ENCODE data around the gene UBXN7.
"Not testable (repeated sequence)": the region's sequence is repeated elsewhere in the genome, so short reads cannot be mapped to it uniquely, and the experiment has no call there.

UBXN7 gene

DNA sequence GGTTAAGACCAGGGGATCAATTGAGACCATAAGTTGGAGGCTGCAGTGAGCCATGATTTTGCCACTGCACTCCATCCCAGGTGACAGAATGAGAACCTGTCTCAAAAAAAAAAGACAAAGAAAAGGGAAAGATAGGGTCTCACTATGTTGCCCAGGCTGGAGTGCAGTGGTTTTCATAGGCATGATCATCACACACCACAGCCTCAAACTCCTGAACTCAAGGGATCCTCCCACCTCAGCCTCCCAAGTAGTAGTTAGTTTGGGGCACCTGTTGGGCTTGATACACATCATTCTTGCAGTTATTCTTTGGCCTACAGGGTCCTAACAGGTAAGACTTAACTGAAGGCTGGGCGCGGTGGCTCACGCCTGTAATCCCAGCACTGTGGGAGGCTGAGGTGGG lies 42.1 kb downstream of the UBXN7 start:
- H3K79me2 ChIP-seq (ENCODE audit: insufficient read depth, low read length), result peaks cover 6% of the 10 kb centered on the region; the same call in 1 of the 2 replicates
- H3K27ac ChIP-seq (ENCODE audit: low read length), result no peak overlapping the region

DNA sequence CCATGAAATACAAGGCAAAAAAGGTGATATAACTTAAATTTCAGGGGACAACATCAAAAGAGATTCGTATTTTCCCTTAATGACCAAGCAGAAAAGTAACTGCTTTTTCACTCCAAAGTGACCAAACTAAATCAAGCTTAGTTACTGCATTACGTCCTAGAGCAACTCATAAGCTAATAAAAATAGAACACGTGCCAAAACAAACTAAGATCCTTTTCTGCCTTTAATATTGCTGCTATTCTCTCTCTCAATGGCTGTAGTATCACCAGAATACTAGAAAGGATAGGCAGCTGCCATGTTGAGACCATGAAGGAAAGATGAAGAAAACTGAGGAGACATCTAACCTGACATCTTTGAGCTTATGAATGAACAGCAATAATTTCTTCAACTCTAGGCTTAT lies 43.3 kb downstream of the UBXN7 start:
- TF ChIP-seq EZH2 (IDR thresholded peaks at IDR 0.05; ENCODE audit: borderline replicate concordance, low read depth, low read length, severe bottlenecking), result no peak
- TF ChIP-seq, protein P1, sequence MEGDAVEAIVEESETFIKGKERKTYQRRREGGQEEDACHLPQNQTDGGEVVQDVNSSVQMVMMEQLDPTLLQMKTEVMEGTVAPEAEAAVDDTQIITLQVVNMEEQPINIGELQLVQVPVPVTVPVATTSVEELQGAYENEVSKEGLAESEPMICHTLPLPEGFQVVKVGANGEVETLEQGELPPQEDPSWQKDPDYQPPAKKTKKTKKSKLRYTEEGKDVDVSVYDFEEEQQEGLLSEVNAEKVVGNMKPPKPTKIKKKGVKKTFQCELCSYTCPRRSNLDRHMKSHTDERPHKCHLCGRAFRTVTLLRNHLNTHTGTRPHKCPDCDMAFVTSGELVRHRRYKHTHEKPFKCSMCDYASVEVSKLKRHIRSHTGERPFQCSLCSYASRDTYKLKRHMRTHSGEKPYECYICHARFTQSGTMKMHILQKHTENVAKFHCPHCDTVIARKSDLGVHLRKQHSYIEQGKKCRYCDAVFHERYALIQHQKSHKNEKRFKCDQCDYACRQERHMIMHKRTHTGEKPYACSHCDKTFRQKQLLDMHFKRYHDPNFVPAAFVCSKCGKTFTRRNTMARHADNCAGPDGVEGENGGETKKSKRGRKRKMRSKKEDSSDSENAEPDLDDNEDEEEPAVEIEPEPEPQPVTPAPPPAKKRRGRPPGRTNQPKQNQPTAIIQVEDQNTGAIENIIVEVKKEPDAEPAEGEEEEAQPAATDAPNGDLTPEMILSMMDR (IDR thresholded peaks at IDR 0.05; ENCODE audit: borderline replicate concordance, extremely low read depth, low read length, poor library complexity, severe bottlenecking), result no peak
- no peaks in the 10 kb centered on the region for H4K20me1 ChIP-seq (ENCODE audit: insufficient read depth, low read length)
- peaks cover 6% of the 10 kb centered on the region; the same call in 1 of the 2 replicates for H3K79me2 ChIP-seq (ENCODE audit: insufficient read depth, low read length)
- H3K27me3 ChIP-seq (ENCODE audit: insufficient read depth, low read length, poor library complexity), result no peaks in the 10 kb centered on the region
- peaks cover 10% of the 10 kb centered on the region for H3K9me3 ChIP-seq (ENCODE audit: insufficient read depth, low read length, severe bottlenecking)
- peaks cover 51% of the 10 kb centered on the region for H3K36me3 ChIP-seq (ENCODE audit: insufficient read depth, low read length)
- H3K27ac ChIP-seq (ENCODE audit: low read length), result no peak overlapping the region
- H3K4me3 ChIP-seq (ENCODE audit: low read depth in 1 of 2, low read length in 2 of 2), result no peak overlapping the region
- H3K4me2 ChIP-seq (ENCODE audit: insufficient read depth, low read length), result no peak overlapping the region
- H3K4me1 ChIP-seq (ENCODE audit: insufficient read depth, low read length), result no peaks in the 10 kb centered on the region
- ATAC-seq (ENCODE audit: insufficient read depth, low read depth) (no peak), DNase-seq (no peak)
- H2AFZ ChIP-seq (ENCODE audit: low read depth, low read length), result no peak overlapping the region
- H3K9ac ChIP-seq (ENCODE audit: low read depth, low read length), result no peak overlapping the region

More for the DNA sequence above, 42.1 kb downstream of the UBXN7 start:
- Histone ChIP-seq H3K4me2 (ENCODE audit: insufficient read depth, low read length) (no peak overlapping the region), H4K20me1 (ENCODE audit: insufficient read depth, low read length) (no peaks in the 10 kb centered on the region), H3K27me3 (ENCODE audit: insufficient read depth, low read length, poor library complexity) (no peaks in the 10 kb centered on the region), H3K4me1 (ENCODE audit: insufficient read depth, low read length) (no peaks in the 10 kb centered on the region), H2AFZ (ENCODE audit: low read depth, low read length) (no peak overlapping the region), H3K36me3 (ENCODE audit: insufficient read depth, low read length) (peaks cover 58% of the 10 kb centered on the region), H3K4me3 (ENCODE audit: low read depth in 1 of 2, low read length in 2 of 2) (no peak overlapping the region), H3K9ac (ENCODE audit: low read depth, low read length) (no peak overlapping the region), H3K9me3 (ENCODE audit: insufficient read depth, low read length, severe bottlenecking) (peaks cover 10% of the 10 kb centered on the region)
- TF ChIP-seq, protein P1 (IDR thresholded peaks at IDR 0.05; ENCODE audit: borderline replicate concordance, extremely low read depth, low read length, poor library complexity, severe bottlenecking), result no peak
- no peak for TF ChIP-seq EZH2 (IDR thresholded peaks at IDR 0.05; ENCODE audit: borderline replicate concordance, low read depth, low read length, severe bottlenecking)
- ATAC-seq (ENCODE audit: insufficient read depth, low read depth), result no peak
- no peak for DNase-seq

DNA sequence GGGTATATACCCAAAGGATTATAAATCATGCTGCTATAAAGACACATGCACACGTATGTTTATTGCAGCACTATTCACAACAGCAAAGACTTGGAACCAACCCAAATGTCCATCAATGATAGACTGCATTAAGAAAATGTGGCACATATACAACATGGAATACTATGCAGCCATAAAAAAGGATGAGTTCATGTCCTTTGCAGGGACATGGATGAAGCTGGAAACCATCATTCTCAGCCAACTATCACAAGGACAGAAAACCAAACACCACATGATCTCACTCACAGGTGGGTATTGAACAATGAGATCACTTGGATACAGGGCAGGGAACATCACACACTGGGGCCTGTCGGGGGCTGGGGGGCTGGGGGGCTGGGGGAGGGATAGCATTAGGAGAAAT lies 44.3 kb downstream of the UBXN7 start:
- peaks cover 51% of the 10 kb centered on the region for H3K36me3 ChIP-seq (ENCODE audit: insufficient read depth, low read length)
- H3K4me1 ChIP-seq (ENCODE audit: insufficient read depth, low read length); ATAC-seq (ENCODE audit: insufficient read depth, low read depth): not testable (repeated sequence)

DNA sequence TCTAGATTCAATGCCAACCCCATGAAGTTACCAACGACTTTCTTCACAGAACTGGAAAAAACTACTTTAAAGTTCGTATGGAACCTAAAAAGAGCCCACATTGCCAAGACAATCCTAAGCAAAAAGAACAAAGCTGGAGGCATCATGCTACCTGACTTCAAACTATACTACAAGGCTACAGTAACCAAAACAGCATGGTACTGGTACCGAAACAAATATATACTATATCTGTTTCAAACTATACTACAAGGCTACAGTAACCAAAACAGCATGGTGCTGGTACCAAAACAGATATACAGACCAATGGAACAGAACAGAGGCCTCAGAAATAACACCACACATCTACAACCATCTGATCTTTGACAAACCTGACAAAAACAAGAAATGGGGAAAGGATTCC lies 45.4 kb downstream of the UBXN7 start:
- not testable (repeated sequence) for H3K27me3 ChIP-seq (ENCODE audit: insufficient read depth, low read length, poor library complexity); H3K9ac ChIP-seq (ENCODE audit: low read depth, low read length); H3K4me3 ChIP-seq (ENCODE audit: low read depth in 1 of 2, low read length in 2 of 2); H3K4me2 ChIP-seq (ENCODE audit: insufficient read depth, low read length); DNase-seq; H4K20me1 ChIP-seq (ENCODE audit: insufficient read depth, low read length); H3K27ac ChIP-seq (ENCODE audit: low read length); ATAC-seq (ENCODE audit: insufficient read depth, low read depth); H3K4me1 ChIP-seq (ENCODE audit: insufficient read depth, low read length); H3K79me2 ChIP-seq (ENCODE audit: insufficient read depth, low read length); H2AFZ ChIP-seq (ENCODE audit: low read depth, low read length)
- peaks cover 42% of the 10 kb centered on the region for H3K36me3 ChIP-seq (ENCODE audit: insufficient read depth, low read length)
- peaks cover 10% of the 10 kb centered on the region for H3K9me3 ChIP-seq (ENCODE audit: insufficient read depth, low read length, severe bottlenecking)

More for the DNA sequence above, 44.3 kb downstream of the UBXN7 start:
- not testable (repeated sequence) for H3K27me3 ChIP-seq (ENCODE audit: insufficient read depth, low read length, poor library complexity); H3K27ac ChIP-seq (ENCODE audit: low read length); H4K20me1 ChIP-seq (ENCODE audit: insufficient read depth, low read length); H3K4me3 ChIP-seq (ENCODE audit: low read depth in 1 of 2, low read length in 2 of 2); H3K79me2 ChIP-seq (ENCODE audit: insufficient read depth, low read length); H3K9ac ChIP-seq (ENCODE audit: low read depth, low read length); H2AFZ ChIP-seq (ENCODE audit: low read depth, low read length); H3K4me2 ChIP-seq (ENCODE audit: insufficient read depth, low read length); DNase-seq
- H3K9me3 ChIP-seq (ENCODE audit: insufficient read depth, low read length, severe bottlenecking), result peaks cover 10% of the 10 kb centered on the region

DNA sequence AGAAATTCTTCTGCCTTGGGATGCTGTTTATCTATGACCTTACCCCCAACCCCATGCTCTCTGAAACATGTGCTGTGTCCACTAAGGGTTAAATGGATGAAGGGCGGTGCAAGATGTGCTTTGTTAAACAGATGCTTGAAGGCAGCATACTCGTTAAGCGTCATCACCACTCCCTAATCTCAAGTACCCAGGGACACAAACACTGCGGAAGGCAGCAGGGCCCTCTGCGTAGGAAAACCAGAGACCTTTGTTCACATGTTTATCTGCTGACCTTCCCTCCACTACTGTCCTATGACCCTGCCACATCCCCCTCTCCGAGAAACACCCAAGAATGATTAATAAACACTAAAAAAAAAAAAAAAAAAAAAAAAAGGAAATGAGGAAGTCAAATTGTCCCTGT lies 46.2 kb downstream of the UBXN7 start:
- H3K4me1 ChIP-seq (ENCODE audit: insufficient read depth, low read length); H3K27ac ChIP-seq (ENCODE audit: low read length); H4K20me1 ChIP-seq (ENCODE audit: insufficient read depth, low read length); H3K4me3 ChIP-seq (ENCODE audit: low read depth in 1 of 2, low read length in 2 of 2); H2AFZ ChIP-seq (ENCODE audit: low read depth, low read length); H3K27me3 ChIP-seq (ENCODE audit: insufficient read depth, low read length, poor library complexity); H3K4me2 ChIP-seq (ENCODE audit: insufficient read depth, low read length); H3K79me2 ChIP-seq (ENCODE audit: insufficient read depth, low read length); DNase-seq; H3K9ac ChIP-seq (ENCODE audit: low read depth, low read length); ATAC-seq (ENCODE audit: insufficient read depth, low read depth): not testable (repeated sequence)
- peaks cover 10% of the 10 kb centered on the region for H3K9me3 ChIP-seq (ENCODE audit: insufficient read depth, low read length, severe bottlenecking)
- H3K36me3 ChIP-seq (ENCODE audit: insufficient read depth, low read length), result peaks cover 41% of the 10 kb centered on the region

DNA sequence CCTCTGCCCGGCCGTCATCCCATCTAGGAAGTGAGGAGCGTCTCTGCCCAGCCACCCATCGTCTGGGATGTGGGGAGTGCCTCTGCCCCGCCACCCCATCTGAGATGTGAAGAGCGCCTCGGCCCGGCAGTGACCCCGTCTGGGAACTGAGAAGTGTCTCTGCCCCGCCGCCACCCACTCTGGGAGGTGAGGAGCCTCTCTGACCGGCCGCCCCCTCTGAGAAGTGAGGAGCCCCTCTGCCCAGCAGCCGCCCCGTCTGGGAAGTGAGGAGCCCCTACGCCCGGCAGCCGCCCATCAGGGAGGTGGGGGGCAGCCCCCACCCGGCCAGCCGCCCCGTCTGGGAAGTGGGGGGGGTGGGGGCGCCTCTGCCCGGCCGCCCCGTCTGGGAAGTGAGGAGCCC lies 46.8 kb downstream of the UBXN7 start:
- H4K20me1 ChIP-seq (ENCODE audit: insufficient read depth, low read length); H3K9ac ChIP-seq (ENCODE audit: low read depth, low read length); H3K4me1 ChIP-seq (ENCODE audit: insufficient read depth, low read length); H3K79me2 ChIP-seq (ENCODE audit: insufficient read depth, low read length); H3K4me2 ChIP-seq (ENCODE audit: insufficient read depth, low read length); DNase-seq; H2AFZ ChIP-seq (ENCODE audit: low read depth, low read length); H3K27ac ChIP-seq (ENCODE audit: low read length); H3K4me3 ChIP-seq (ENCODE audit: low read depth in 1 of 2, low read length in 2 of 2); H3K27me3 ChIP-seq (ENCODE audit: insufficient read depth, low read length, poor library complexity); ATAC-seq (ENCODE audit: insufficient read depth, low read depth): not testable (repeated sequence)
- Histone ChIP-seq H3K9me3 (ENCODE audit: insufficient read depth, low read length, severe bottlenecking) (peaks cover 10% of the 10 kb centered on the region), H3K36me3 (ENCODE audit: insufficient read depth, low read length) (peaks cover 40% of the 10 kb centered on the region)

Data from DND-41 (cell line).